ENCODE measurements around the gene NTRK3. TPM values are rescaled to one million over a fixed set of nuclear protein-coding genes. Genes with fewer than 3 reads are reported as not detected.

Gene NTRK3
- polyA plus RNA-seq, 1 donor (not counting 4 experiments of a cell fraction or from before 2014, with no cell fraction given) = not detected

- dilution Hi-C loops (cut with MboI; ENCODE audit: extremely low pct_ligation_motif_present, low sequenced_read_pairs) = no loop called here
- no peaks in the 10 kb centered on the region for H3K9me1 ChIP-seq (ENCODE audit: control insufficient read depth, extremely low read depth, insufficient read depth, low read length)
- H3K4me1 ChIP-seq (ENCODE audit: control insufficient read depth, extremely low read depth, insufficient read depth, low read length) = no peaks in the 10 kb centered on the region
- no peaks in the 10 kb centered on the region for H3K36me3 ChIP-seq (ENCODE audit: control insufficient read depth in 2 of 2, extremely low read depth in 1 of 2, insufficient read depth in 2 of 2, low read length in 2 of 2)
- H2AFZ ChIP-seq (ENCODE audit: control insufficient read depth, low read length) = no peak overlapping the region
- DNase-seq (ENCODE audit: low read depth, low spot score) (no peak), FAIRE-seq (no peak)
- no peaks in the 10 kb centered on the region for H3K79me2 ChIP-seq (ENCODE audit: control insufficient read depth, insufficient read depth, low read length)
- no peaks in the 10 kb centered on the region for H4K20me1 ChIP-seq (ENCODE audit: control insufficient read depth, extremely low read depth, insufficient read depth, low read length)
- TF ChIP-seq CTCF (optimal IDR thresholded peaks at IDR 0.05 in 1 of 3, IDR thresholded peaks at IDR 0.05 in 1 of 3, conservative IDR thresholded peaks at IDR 0.05 in 1 of 3; ENCODE audit: extremely low read depth in 1 of 3, insufficient read depth in 2 of 3, low read length in 3 of 3) = no peak
- no peak for TF ChIP-seq EZH2 (IDR thresholded peaks at IDR 0.05; ENCODE audit: low read length)
- H3K27ac ChIP-seq (ENCODE audit: control insufficient read depth, insufficient read depth, low read length) = no peak overlapping the region
- H3K27me3 ChIP-seq (ENCODE audit: control insufficient read depth, extremely low read depth, insufficient read depth, low read length) = no peaks in the 10 kb centered on the region
- H3K9ac ChIP-seq (ENCODE audit: control insufficient read depth, extremely low read depth, insufficient read depth, low read length) = no peak overlapping the region
- no peak overlapping the region for H3K4me2 ChIP-seq (ENCODE audit: control insufficient read depth, extremely low read depth, insufficient read depth, low read depth, low read length)
- H3K9me3 ChIP-seq (ENCODE audit: control insufficient read depth, low read depth, low read length) = no peaks in the 10 kb centered on the region
- no peak overlapping the region for H3K4me3 ChIP-seq (ENCODE audit: control insufficient read depth in 2 of 3, extremely low read depth in 1 of 3, insufficient read depth in 2 of 3, low read depth in 1 of 3, low read length in 3 of 3)
These were observed 274.6 kb downstream of the NTRK3 start for GRCh38 chr15:87981969-87982368.

GRCh38 chr15:87977907-87978306 is 278.6 kb downstream of the NTRK3 start:
- no peak overlapping the region for H3K4me3 ChIP-seq (ENCODE audit: control insufficient read depth in 2 of 3, extremely low read depth in 1 of 3, insufficient read depth in 2 of 3, low read depth in 1 of 3, low read length in 3 of 3)
- no peak overlapping the region for H3K27ac ChIP-seq (ENCODE audit: control insufficient read depth, insufficient read depth, low read length)
- no peaks in the 10 kb centered on the region for H3K36me3 ChIP-seq (ENCODE audit: control insufficient read depth in 2 of 2, extremely low read depth in 1 of 2, insufficient read depth in 2 of 2, low read length in 2 of 2)
- TF ChIP-seq EZH2 (IDR thresholded peaks at IDR 0.05; ENCODE audit: low read length) = no peak
- no peak for TF ChIP-seq CTCF (optimal IDR thresholded peaks at IDR 0.05 in 1 of 3, IDR thresholded peaks at IDR 0.05 in 1 of 3, conservative IDR thresholded peaks at IDR 0.05 in 1 of 3; ENCODE audit: extremely low read depth in 1 of 3, insufficient read depth in 2 of 3, low read length in 3 of 3)
- H3K79me2 ChIP-seq (ENCODE audit: control insufficient read depth, insufficient read depth, low read length) = no peaks in the 10 kb centered on the region
- no peak overlapping the region for H3K9ac ChIP-seq (ENCODE audit: control insufficient read depth, extremely low read depth, insufficient read depth, low read length)
- dilution Hi-C loops (cut with MboI; ENCODE audit: extremely low pct_ligation_motif_present, low sequenced_read_pairs) = no loop called here
- H3K4me2 ChIP-seq (ENCODE audit: control insufficient read depth, extremely low read depth, insufficient read depth, low read depth, low read length) = no peak overlapping the region
- no peak overlapping the region for H2AFZ ChIP-seq (ENCODE audit: control insufficient read depth, low read length)
- no peaks in the 10 kb centered on the region for H3K9me1 ChIP-seq (ENCODE audit: control insufficient read depth, extremely low read depth, insufficient read depth, low read length)
- FAIRE-seq (no peak), DNase-seq (ENCODE audit: low read depth, low spot score) (no peak)
- H4K20me1 ChIP-seq (ENCODE audit: control insufficient read depth, extremely low read depth, insufficient read depth, low read length) = no peaks in the 10 kb centered on the region
- no peaks in the 10 kb centered on the region for H3K27me3 ChIP-seq (ENCODE audit: control insufficient read depth, extremely low read depth, insufficient read depth, low read length)
- H3K4me1 ChIP-seq (ENCODE audit: control insufficient read depth, extremely low read depth, insufficient read depth, low read length) = no peaks in the 10 kb centered on the region
- no peaks in the 10 kb centered on the region for H3K9me3 ChIP-seq (ENCODE audit: control insufficient read depth, low read depth, low read length)
